ENCODE data around the gene TBC1D12.

Gene TBC1D12

GRCh38 chr10:94407668-94408067 lies 5.3 kb downstream of the TBC1D12 start:
- no peak for DNase-seq (ENCODE audit: low read depth)

GRCh38 chr10:94409021-94409657 lies 6.8 kb downstream of the TBC1D12 start:
- no peak for DNase-seq (ENCODE audit: low read depth)

GRCh38 chr10:94411304-94411703 lies 9.0 kb downstream of the TBC1D12 start:
- no peak for DNase-seq (ENCODE audit: low read depth)

GRCh38 chr10:94412449-94412848 lies 10.1 kb downstream of the TBC1D12 start:
- no peak for DNase-seq (ENCODE audit: low read depth)

GRCh38 chr10:94413361-94413760 lies 11.0 kb downstream of the TBC1D12 start:
- DNase-seq (ENCODE audit: low read depth): no peak

- DNase-seq (ENCODE audit: low read depth): no peak
These were observed 14.6 kb downstream of the TBC1D12 start for GRCh38 chr10:94416896-94417295.

GRCh38 chr10:94417321-94417720 lies 15.0 kb downstream of the TBC1D12 start:
- no peak for DNase-seq (ENCODE audit: low read depth)

- no peak for DNase-seq (ENCODE audit: low read depth)
These were observed 18.2 kb downstream of the TBC1D12 start for GRCh38 chr10:94420516-94420915.

- no peak for DNase-seq (ENCODE audit: low read depth)
These were observed 18.7 kb downstream of the TBC1D12 start for GRCh38 chr10:94420998-94421528.

GRCh38 chr10:94423627-94424026 lies 21.3 kb downstream of the TBC1D12 start:
- no peak for DNase-seq (ENCODE audit: low read depth)

- no peak for DNase-seq (ENCODE audit: low read depth)
These were observed 22.5 kb downstream of the TBC1D12 start for GRCh38 chr10:94424714-94425337.

GRCh38 chr10:94425942-94426341 lies 23.6 kb downstream of the TBC1D12 start:
- no peak for DNase-seq (ENCODE audit: low read depth)

GRCh38 chr10:94427166-94427565 lies 24.8 kb downstream of the TBC1D12 start:
- DNase-seq (ENCODE audit: low read depth): no peak

- no peak for DNase-seq (ENCODE audit: low read depth)
These were observed 26.7 kb downstream of the TBC1D12 start for GRCh38 chr10:94428766-94429707.

- DNase-seq (ENCODE audit: low read depth): no peak
These were observed 28.4 kb downstream of the TBC1D12 start for GRCh38 chr10:94430701-94431100.

- no peak for DNase-seq (ENCODE audit: low read depth)
These were observed 30.1 kb downstream of the TBC1D12 start for GRCh38 chr10:94432443-94432842.

GRCh38 chr10:94439275-94439861 lies 37.0 kb downstream of the TBC1D12 start:
- DNase-seq (ENCODE audit: low read depth): no peak

- no peak for DNase-seq (ENCODE audit: low read depth)
These were observed 37.8 kb downstream of the TBC1D12 start for GRCh38 chr10:94440096-94440495.

GRCh38 chr10:94443047-94443446 lies 40.7 kb downstream of the TBC1D12 start:
- DNase-seq (ENCODE audit: low read depth): no peak

GRCh38 chr10:94443549-94443948 lies 41.2 kb downstream of the TBC1D12 start:
- DNase-seq (ENCODE audit: low read depth): no peak

- DNase-seq (ENCODE audit: low read depth): no peak
These were observed 48.4 kb downstream of the TBC1D12 start for GRCh38 chr10:94450782-94451181.

GRCh38 chr10:94451883-94452519 lies 49.7 kb downstream of the TBC1D12 start:
- DNase-seq (ENCODE audit: low read depth): no peak
